ENCODE results near the gene TBC1D5.
"Not testable (repeated sequence)": the region's sequence is repeated elsewhere in the genome, so short reads cannot be mapped to it uniquely, and the experiment has no call there.

TBC1D5 gene

GRCh38 chr3:17709236-17709810, 33.1 kb downstream of the TBC1D5 start:
- no peak for DNase-seq (ENCODE audit: low read depth, low spot score)

GRCh38 chr3:17707813-17708543, 34.5 kb downstream of the TBC1D5 start:
- DNase-seq (ENCODE audit: low read depth, low spot score) = no peak

DNA sequence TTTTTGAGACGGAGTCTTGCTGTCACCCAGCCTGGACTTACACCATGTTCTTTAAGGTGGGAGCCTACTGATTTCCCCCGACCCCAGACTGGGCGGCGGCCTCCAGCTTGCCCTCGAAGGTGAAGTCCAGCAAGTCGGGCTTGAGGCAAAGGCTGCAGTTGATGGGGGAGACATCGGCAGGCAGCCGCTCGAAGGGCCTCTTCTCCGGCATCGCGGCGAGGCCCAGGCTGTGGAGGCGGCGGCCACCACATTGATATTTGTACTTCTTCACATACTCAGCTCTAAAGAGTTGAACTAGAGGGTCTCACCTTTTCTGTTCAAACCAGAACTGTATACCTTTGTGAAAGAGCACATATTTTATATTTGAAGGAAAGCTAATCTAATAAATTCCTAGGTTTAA, 36.4 kb downstream of the TBC1D5 start:
- DNase-seq (ENCODE audit: low read depth, low spot score) = not testable (repeated sequence)

- DNase-seq (ENCODE audit: low read depth, low spot score) = not testable (repeated sequence)
Observed at GRCh38 chr3:17699815-17700214, 42.6 kb downstream of the TBC1D5 start.

GRCh38 chr3:17695665-17696064, 46.8 kb downstream of the TBC1D5 start:
- DNase-seq (ENCODE audit: low read depth, low spot score) = not testable (repeated sequence)

GRCh38 chr3:17693670-17693999, 48.8 kb downstream of the TBC1D5 start:
- DNase-seq (ENCODE audit: low read depth, low spot score) = not testable (repeated sequence)

DNA sequence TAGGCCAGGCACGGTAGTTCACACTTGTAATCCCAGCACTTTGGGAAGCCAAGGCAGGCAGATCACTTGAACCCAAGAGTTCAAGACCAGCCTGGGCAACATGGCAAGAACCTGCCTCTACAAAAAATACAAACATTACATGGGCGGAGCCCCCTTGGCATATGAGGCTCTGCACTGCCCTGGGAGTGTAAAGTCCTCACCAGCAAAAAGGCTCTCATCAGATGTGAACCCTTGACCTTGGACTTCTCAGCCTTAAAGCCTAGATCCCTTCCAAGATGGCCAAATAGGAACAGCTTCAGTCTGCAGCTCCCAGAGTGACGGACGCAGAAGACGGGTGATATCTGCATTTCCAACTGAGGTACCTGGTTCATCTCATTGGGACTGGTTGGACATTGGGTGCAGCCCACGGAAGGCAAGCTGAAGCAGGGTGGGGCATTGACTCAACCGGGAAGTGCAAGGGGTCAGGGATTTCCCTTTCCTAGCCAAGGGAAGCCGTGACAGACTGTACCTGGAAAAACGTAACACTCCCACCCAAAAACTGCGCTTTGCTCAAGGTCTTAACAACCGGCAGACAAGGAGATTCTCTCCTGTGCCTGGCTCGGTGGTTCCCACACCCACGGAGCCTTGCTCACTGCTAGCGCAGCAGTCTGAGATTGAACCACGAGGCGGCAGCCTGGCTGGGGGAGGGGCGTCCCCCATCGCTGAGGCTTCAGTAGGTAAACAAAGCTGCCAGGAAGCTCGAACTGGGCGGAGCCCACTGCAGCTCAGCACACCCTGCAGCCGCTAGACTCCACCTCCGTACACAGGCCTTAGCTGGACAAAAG, 49.4 kb downstream of the TBC1D5 start:
- DNase-seq (ENCODE audit: low read depth, low spot score) = not testable (repeated sequence)

DNA sequence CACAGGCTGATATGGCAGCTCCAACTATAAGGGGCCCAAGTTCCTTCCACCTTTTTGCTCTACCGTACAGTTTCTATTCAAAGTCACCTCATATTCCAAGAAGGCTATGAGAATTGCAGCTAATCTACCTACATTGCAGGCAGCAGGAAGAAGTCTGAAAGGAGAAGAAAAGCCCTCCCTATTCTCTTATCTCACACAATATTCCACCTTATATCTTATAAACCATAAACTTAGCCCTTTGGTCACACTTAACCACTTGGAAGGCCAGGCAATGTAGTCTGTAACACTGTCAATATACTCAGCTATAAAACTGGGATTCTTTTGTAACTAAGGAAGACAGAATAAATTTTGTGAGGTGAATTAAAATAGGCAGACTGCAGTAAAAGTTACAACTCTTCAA, 54.9 kb downstream of the TBC1D5 start:
- DNase-seq (ENCODE audit: low read depth, low spot score) = no peak

DNA sequence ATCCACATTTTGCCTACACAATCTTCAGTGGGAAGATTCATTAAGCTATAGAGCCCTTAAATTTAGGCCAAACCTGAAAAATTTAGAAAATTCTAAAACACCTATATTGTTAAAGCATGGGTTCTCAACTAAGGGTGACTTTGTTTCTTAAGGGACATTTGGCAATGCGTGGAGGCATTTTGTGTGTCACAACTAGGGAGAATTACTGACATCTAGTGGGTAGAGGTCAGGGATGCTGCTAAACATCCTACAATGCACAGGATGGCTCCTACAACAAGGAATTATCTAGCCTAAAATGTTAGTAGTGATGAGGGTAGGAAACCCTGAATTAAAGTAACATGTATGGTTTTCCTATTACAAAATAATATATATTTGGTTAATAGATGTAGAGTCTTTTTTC, 55.8 kb downstream of the TBC1D5 start:
- DNase-seq (ENCODE audit: low read depth, low spot score) = no peak

DNA sequence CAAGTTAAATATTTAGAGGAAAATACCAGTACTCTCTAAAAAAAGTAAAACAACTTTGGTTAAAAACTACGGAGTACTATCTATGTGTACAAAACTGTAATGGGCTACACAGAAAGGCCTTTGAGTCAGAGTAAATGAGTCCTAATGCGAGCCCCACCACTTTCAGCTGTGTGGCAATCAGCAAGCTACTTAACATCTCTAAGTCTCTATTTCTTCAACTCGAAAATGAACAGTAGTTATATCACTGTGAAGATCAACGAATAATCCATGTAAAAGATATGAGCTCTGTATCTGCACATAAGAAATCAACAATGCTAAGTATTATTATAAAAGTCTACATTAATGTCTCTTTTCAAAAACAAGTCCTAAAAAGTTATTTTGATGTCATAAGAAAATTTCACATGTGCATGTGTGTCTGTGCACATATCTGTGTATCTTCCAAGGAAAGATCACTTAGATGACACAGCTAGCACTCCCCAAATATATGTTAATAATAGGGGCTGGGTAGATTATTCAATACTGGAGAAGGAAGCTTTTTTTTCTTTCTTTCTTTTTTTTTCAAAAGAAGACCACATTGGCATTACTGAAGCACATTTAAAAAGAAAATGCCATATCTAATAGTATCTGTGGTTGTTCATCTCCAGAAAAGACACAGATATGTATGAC, 58.8 kb downstream of the TBC1D5 start:
- no peak for DNase-seq (ENCODE audit: low read depth, low spot score)

GRCh38 chr3:17680530-17680929, 61.9 kb downstream of the TBC1D5 start:
- no peak for DNase-seq (ENCODE audit: low read depth, low spot score)

GRCh38 chr3:17678116-17678741, 64.2 kb downstream of the TBC1D5 start:
- DNase-seq (ENCODE audit: low read depth, low spot score) = no peak

- DNase-seq (ENCODE audit: low read depth, low spot score) = no peak
Observed at GRCh38 chr3:17674082-17674686, 68.2 kb downstream of the TBC1D5 start.

DNA sequence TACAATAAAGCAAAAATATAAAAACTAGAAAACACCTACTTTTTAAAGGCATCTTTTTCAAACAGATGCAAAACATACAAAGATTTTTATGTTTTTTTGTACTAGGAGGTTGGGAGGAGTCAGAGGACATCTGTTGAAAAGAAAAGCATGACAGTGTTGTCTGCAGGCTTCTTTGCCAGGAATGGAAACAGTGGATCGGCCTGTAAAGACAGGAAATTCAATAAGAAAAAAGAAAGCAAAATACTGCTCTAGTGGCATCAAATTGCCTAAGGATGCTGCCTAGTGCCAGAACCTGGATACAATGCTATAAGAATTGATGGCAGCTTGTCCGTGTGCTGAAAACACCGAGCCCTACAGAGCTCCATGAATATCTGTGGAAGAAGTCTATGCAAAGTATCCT, 69.9 kb downstream of the TBC1D5 start:
- peak; percentile 4 for DNase-seq (ENCODE audit: low read depth, low spot score)

GRCh38 chr3:17670749-17671148, 71.7 kb downstream of the TBC1D5 start:
- DNase-seq (ENCODE audit: low read depth, low spot score) = no peak

- no peak for DNase-seq (ENCODE audit: low read depth, low spot score)
Observed at GRCh38 chr3:17664923-17665322, 77.5 kb downstream of the TBC1D5 start.

GRCh38 chr3:17656264-17656663, 86.2 kb downstream of the TBC1D5 start:
- no peak for DNase-seq (ENCODE audit: low read depth, low spot score)

DNA sequence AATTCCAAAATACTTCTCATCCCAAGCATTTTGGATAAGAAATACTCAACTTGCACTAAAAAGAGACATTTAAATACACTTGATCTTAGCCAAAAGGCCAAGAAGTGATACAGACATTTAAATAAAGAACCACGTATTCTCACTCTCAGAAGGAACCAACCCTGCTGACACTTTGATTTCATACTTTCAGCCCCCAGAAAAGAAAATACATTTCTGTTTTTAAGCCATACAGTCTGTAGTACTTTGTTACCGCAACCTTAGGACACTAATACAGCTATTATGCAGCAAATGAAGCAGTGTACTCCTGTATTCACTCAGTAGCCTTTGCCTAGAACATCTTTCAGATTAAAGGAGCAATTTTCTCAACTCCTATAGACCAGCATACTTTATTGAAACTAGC, 86.7 kb downstream of the TBC1D5 start:
- DNase-seq (ENCODE audit: low read depth, low spot score) = no peak

DNA sequence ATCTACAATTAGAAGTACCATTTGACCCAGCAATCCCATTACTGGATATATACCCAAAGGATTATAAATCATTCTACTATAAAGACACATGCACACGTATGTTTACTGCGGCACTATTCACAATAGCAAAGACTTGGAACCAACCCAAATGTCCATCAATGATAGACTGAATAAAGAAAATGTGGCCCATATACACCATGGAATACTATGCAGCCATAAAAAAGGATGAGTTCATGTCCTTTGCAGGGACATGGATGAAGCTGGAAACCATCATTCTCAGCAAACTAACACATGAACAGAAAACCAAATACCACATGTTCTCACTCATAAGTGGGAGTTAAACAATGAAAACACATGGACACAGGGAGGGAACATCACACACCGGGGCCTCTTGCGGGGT, 92.7 kb downstream of the TBC1D5 start:
- not testable (repeated sequence) for DNase-seq (ENCODE audit: low read depth, low spot score)

DNA sequence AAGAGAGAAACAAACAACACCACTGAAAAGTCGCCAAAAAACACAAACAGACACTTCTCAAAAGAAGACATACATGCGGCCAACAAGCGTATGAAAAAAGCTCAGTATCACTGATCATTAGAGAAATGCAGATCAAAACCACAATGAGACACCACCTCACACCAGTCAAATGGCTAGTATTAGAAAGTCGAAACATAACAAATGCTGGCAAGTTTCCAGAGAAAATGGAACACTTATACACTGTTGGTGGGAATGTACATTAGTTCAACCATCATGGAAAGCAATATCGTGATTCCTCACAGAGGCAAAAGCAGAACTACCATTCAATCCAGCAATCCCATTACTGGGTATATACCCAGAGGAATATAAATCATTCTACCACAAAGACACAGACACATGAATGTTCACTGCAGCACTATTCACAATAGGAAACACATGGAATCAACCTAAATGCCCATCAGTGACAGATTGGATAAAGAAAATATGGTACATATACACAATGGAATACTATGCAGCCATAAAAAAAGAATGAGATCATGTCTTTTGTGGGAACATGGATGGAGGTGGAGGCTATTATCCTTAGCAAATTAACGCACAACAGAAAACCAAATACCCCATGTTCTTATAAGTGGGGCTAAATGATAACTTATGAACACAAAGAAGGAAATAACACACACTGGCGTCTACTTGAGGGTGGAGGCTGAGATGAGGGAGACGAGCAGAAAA, 93.6 kb downstream of the TBC1D5 start:
- DNase-seq (ENCODE audit: low read depth, low spot score) = not testable (repeated sequence)
